Stomach smooth muscle (tissue), 2 donors: ENCODE measurements around the gene DUOX1.
A peak's percentile ranks its signal among the peaks of the same experiment; 100 is the strongest.

Source experiments
- H3K27ac ChIP-seq: one replicate; pipeline ENCODE4 v1.7.0; 2013; ENCODE audit warnings: mild to moderate bottlenecking, low read length, inconsistent platforms
- H3K27me3 ChIP-seq, 2 donors: one replicate each; pipeline ENCODE4 v1.7.0; 2013; ENCODE audit warnings: low read length in 2 of 2; ENCODE audit not compliant: insufficient read depth in 2 of 2, control insufficient read depth in 1 of 2
- H3K36me3 ChIP-seq, 2 donors: one replicate each; pipeline ENCODE4 v1.7.0; 2013; ENCODE audit warnings: low read length in 2 of 2; ENCODE audit not compliant: control insufficient read depth in 2 of 2, insufficient read depth in 2 of 2
- H3K4me1 ChIP-seq: one replicate; pipeline ENCODE4 v1.7.0; 2013; ENCODE audit warnings: low read length; ENCODE audit not compliant: control insufficient read depth, insufficient read depth
- H3K4me3 ChIP-seq, 2 donors: one replicate each; pipeline ENCODE4 v1.7.0; 2013; ENCODE audit warnings: low read length in 2 of 2
- H3K9ac ChIP-seq, 2 donors: one replicate each; pipeline ENCODE4 v1.7.0; 2013; ENCODE audit warnings: low read length in 2 of 2, mild to moderate bottlenecking in 1 of 2
- H3K9me3 ChIP-seq, 2 donors: one replicate each; pipeline ENCODE4 v1.7.0; 2013; ENCODE audit warnings: low read length in 2 of 2; ENCODE audit not compliant: control insufficient read depth in 2 of 2
- donor health status: healthy.
- donor health status: Pancreatic carcinoma.

DUOX1 gene

DNA sequence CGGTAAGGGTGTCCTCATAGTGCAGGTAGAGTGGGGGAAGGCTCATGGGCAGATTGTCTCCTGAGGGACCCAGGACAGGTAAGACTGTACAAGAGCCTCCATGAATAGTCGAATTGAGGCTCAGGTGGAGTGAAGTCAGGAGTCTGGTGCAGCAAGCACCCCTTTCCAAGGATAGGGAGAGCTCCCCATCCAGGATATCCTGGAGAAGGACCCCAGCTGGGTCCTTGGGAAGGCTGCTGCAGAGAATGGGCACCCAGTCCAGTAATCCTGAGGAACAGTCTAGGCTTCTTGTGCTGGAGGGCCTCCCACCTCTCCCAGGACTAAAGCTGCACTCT, 15.1 kb upstream of the DUOX1 start:
- Histone ChIP-seq H3K27ac (no peak overlapping the region), H3K27me3 (peaks cover 79 to 80% of the 10 kb centered on the region in 2 donors), H3K9me3 (no peaks in the 10 kb centered on the region), H3K4me3 (no peak overlapping the region), H3K4me1 (peaks cover 20% of the 10 kb centered on the region), H3K36me3 (no peaks in the 10 kb centered on the region), H3K9ac (no peak overlapping the region)

DNA sequence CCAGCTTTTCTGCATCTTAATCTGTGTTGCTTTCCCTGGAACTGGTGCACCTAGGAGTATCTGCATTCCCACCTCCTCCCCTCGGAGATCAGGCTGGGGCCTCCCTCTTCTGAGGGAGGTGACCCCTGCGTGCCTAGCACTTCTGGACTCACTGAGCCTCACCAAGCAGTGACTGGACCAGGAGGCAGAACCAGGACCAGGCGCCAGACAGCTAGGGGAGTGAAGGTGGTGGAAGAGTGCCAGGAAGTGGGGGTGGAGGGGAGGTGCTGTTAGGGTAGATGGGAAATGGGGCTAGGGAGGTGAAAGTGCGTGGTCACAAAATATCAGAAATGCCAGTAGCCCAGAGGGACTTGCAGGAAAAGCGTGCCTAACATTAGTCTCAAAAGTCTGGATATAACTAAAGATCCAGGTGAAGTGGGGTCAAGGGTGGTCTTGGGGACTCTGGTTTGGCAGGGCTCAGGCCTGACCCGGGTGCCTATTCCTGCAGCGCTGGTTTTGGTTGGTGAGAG, 14.4 kb upstream of the DUOX1 start:
- Histone ChIP-seq H3K9me3 (no peaks in the 10 kb centered on the region), H3K27ac (no peak overlapping the region), H3K27me3 (peaks cover 77 to 78% of the 10 kb centered on the region in 2 donors), H3K9ac (no peak overlapping the region), H3K4me3 (no peak overlapping the region), H3K36me3 (no peaks in the 10 kb centered on the region), H3K4me1 (peaks cover 20% of the 10 kb centered on the region)

DNA sequence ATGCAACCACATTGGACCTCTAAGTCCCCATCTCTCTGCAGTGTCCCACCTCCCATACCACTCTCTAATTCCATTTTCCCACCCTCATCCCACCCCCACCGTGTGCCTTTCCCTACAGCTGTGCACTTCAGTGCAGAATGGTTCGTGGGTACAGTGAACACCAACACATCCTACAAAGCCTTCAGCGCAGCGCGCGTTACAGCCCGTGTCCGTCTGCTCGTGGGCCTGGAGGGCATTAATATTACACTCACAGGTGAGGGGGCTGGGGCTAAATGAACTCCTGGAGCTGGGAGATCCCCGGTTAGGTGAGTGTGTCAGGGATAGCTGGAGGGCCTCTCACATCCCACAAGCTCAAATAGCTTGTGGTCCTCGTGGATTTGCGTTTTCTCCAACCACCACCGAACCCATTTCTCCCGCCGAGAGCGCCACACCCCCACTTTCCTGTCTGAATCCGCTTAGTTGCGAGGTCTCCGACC, 13.8 kb upstream of the DUOX1 start:
- Histone ChIP-seq H3K27me3 (peaks cover 76 to 81% of the 10 kb centered on the region in 2 donors), H3K9ac (no peak overlapping the region), H3K27ac (no peak overlapping the region), H3K4me1 (peaks cover 20% of the 10 kb centered on the region), H3K4me3 (no peak overlapping the region), H3K36me3 (no peaks in the 10 kb centered on the region), H3K9me3 (no peaks in the 10 kb centered on the region)

DNA sequence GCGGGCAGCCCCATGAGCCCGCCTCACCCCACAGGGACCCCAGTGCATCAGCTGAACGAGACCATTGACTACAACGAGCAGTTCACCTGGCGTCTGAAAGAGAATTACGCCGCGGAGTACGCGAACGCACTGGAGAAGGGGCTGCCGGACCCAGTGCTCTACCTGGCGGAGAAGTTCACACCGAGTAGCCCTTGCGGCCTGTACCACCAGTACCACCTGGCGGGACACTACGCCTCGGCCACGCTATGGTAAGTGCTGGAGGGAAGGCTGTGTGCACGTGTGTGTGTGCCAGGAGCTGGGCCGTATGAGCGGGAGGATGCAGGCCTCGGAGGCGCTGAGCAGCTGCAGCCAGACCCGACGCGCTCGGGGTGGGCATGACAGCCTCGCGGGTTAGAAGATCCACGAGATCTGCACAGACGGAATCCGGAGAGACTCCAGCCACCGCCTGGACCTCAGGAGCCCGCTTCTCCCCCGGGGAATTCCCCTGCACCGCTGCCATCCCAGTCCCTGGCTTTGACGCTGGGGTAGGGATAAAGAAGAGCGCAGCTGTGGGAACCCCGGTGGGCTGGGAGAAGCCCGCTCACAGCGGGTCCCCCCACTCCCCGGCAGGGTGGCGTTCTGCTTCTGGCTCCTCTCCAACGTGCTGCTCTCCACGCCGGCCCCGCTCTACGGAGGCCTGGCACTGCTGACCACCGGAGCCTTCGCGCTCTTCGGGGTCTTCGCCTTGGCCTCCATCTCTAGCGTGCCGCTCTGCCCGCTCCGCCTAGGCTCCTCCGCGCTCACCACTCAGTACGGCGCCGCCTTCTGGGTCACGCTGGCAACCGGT, 13.1 kb upstream of the DUOX1 start:
- Histone ChIP-seq H3K4me3 (peak overlapping the region; percentile 4 to 55), H3K27me3 (peaks cover 76% of the 10 kb centered on the region in 2 donors), H3K9me3 (no peaks in the 10 kb centered on the region), H3K9ac (no peak overlapping the region), H3K27ac (no peak overlapping the region), H3K36me3 (no peaks in the 10 kb centered on the region), H3K4me1 (peaks cover 20% of the 10 kb centered on the region)

DNA sequence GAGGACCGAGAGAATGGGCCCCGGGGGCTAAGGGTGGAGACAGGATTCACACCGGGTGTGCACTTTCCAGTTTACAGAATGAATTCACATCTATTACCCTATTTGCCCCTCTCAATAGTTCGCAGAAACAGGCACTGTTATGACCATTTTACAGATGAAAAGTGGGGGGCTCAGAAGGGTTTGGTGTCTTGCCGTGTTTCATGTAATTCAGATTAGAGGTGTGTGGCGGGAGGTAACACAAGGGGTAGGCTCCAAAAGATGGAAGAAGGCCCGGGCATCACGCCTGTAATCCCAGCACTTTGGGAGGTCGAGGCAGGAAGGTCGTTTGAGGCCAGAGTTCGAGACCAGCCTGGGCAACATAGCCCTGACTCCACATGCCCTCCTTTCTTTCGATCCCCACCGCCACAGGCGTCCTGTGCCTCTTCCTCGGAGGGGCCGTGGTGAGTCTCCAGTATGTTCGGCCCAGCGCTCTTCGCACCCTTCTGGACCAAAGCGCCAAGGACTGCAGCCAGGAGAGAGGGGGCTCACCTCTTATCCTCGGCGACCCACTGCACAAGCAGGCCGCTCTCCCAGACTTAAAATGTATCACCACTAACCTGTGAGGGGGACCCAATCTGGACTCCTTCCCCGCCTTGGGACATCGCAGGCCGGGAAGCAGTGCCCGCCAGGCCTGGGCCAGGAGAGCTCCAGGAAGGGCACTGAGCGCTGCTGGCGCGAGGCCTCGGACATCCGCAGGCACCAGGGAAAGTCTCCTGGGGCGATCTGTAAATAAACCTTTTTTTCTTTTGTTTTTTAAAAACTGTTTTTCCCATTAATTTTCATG, 12.3 kb upstream of the DUOX1 start:
- Histone ChIP-seq H3K27ac (no peak overlapping the region), H3K27me3 (peaks cover 68 to 69% of the 10 kb centered on the region in 2 donors), H3K4me3 (peak overlapping the region; percentile 7 to 55)

DNA sequence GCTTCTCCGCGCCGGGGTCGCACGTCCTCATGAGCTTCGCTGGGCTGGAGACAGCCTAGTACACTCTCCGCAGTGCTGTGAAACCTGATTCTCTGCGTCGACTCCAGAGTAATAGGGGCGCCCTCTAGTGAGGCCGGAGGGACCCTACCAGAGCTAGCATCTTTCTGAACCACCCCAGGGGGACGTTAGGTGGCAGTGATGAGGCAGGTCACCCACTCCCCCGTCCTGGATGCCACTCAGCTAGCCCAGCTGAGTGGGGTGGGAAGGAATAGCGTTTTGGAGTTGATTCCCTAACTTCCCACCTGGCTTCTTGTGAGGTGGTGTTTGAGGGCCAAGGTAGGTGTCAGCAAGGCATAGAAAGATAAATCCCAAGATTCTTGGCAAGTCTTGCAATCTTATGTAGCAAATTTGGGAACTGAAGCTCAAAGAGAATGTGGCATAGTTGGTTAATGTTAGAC, 11.6 kb upstream of the DUOX1 start:
- no peak overlapping the region for H3K9ac ChIP-seq

More for the DNA sequence above, 12.3 kb upstream of the DUOX1 start:
- no peaks in the 10 kb centered on the region for H3K9me3 ChIP-seq
- peaks cover 20% of the 10 kb centered on the region for H3K4me1 ChIP-seq
- no peaks in the 10 kb centered on the region for H3K36me3 ChIP-seq
- H3K9ac ChIP-seq, result no peak overlapping the region

DNA sequence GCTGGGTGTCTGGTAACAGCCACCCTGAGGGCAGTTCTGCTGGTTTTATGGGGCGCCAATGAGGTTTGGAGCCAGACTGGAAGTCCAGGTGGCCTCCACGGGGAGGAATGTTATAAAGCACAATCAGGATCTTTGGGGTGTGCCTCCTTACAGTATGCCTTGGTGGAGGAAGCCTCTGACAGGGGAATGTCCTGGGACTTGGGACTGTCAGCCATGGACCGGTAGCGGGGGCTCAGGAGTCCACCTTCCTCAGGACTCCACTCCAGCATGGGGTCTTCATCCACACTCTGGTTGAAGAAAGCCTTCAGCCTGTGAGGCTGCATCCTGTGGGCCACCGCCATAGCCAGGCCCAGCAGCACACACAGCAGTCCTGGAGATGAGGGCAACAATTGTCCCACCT, 10.8 kb upstream of the DUOX1 start:
- H3K9ac ChIP-seq, result no peak overlapping the region
- H3K9me3 ChIP-seq, result no peaks in the 10 kb centered on the region
- no peak overlapping the region for H3K27ac ChIP-seq
- H3K36me3 ChIP-seq, result no peaks in the 10 kb centered on the region
- H3K4me1 ChIP-seq, result peaks cover 13% of the 10 kb centered on the region
- no peak overlapping the region for H3K4me3 ChIP-seq
- H3K27me3 ChIP-seq, result peaks cover 58 to 62% of the 10 kb centered on the region in 2 donors

More for the DNA sequence above, 11.6 kb upstream of the DUOX1 start:
- H3K4me3 ChIP-seq, result peak overlapping the region in 1 of 2 donors; percentile 52
- peaks cover 14% of the 10 kb centered on the region for H3K4me1 ChIP-seq
- H3K9me3 ChIP-seq, result no peaks in the 10 kb centered on the region
- H3K27me3 ChIP-seq, result peaks cover 66 to 67% of the 10 kb centered on the region in 2 donors
- H3K27ac ChIP-seq, result no peak overlapping the region
- no peaks in the 10 kb centered on the region for H3K36me3 ChIP-seq

DNA sequence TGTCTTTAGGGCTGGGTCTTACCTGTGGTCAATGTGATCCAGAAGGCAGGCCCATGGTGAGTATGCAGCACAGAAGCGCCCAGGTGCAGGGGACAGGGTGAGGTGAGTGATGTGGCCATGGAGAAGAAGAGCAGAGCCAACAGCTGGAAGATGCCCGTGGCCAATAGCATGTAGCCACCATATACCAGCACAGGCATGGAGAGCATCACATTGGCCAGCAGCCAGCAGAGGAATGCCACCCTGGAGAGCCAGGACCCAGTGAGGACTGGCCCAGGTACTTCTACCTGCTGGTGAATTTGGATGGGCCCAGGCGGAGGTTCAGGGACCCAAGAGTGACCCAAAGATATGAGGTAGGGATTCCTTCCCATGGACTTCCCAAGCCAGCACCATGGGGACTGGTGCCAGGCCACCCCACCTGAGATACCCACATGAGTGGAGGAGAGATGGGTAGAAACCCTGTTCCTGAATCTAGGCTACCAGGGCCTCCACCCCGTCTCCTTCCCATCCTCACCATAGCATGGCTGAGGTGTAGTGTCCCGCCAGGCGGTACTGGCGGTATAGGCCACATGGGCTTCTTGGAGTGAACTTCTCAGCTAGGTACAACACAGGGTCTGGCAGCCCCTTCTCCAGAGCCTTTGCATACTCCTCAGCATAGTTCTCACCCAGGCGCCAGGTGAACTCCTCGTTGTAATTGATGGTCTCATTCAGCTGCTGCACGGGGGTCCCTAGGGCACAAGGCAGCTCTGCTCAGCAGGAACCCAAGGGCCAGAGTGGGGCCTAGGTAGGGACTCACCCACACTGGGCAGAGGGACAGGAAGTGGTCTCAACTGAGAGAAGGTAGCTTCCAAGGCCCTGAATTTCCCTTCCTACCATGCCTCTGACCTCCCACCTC, 9.5 kb upstream of the DUOX1 start:
- Histone ChIP-seq H3K27me3 (peaks cover 45 to 51% of the 10 kb centered on the region in 2 donors), H3K27ac (no peak overlapping the region)

DNA sequence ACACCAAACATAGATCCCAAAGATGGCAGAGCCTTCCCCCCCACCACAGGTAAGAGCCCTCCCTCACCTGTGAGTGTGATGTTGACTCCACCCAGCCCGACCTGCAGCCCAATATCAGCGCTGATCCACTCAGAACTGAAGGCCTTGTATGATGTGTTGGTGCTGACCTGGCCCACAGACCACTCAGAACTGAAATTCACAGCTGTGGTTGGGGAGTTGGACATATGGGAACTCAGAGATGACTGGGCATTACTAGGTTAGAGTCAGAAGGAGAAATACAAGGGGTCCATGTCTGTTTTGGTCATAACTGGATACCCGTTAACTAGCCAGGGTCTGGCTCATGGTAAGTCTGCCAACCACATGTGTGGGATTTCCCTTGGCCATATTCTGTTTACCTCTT, 8.8 kb upstream of the DUOX1 start:
- Histone ChIP-seq H3K27me3 (peaks cover 38 to 51% of the 10 kb centered on the region in 2 donors), H3K36me3 (no peaks in the 10 kb centered on the region), H3K4me1 (peaks cover 13% of the 10 kb centered on the region), H3K9ac (no peak overlapping the region), H3K27ac (no peak overlapping the region), H3K9me3 (no peaks in the 10 kb centered on the region), H3K4me3 (no peak overlapping the region)

More for the DNA sequence above, 9.5 kb upstream of the DUOX1 start:
- Histone ChIP-seq H3K4me1 (peaks cover 13% of the 10 kb centered on the region), H3K9me3 (no peaks in the 10 kb centered on the region), H3K36me3 (no peaks in the 10 kb centered on the region), H3K4me3 (no peak overlapping the region), H3K9ac (no peak overlapping the region)
